NCI-H2171 treated with DMSO at 0.1 percent for 48 hours (cell line): ENCODE measurements around the gene MCMBP.
"Not testable (repeated sequence)": the region's sequence is repeated elsewhere in the genome, so short reads cannot be mapped to it uniquely, and the experiment has no call there.

Experiments used
- DNase-seq: peaks from one replicate; lab custom pipeline; 2025; lab: John Stamatoyannopoulos, UW

The MCMBP gene

DNA sequence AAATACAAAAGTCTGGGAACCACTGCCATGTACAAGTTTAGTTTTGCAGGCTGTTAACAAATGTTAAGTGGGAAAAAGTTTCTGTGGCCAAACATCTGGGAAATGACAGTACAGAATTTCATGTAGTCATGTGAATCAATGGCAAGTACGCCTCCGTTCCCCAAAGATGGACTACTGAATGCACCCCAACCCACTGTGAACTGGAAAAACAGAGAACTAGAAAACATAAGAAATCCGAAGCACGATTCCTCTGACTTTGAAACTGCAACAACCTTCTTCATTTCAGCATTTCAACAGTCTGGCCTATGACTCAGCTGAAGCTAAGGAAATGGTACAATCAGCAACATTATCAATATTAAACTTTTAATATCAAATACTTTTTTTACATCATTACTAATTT, 41.8 kb downstream of the MCMBP start:
- no peak for DNase-seq

DNA sequence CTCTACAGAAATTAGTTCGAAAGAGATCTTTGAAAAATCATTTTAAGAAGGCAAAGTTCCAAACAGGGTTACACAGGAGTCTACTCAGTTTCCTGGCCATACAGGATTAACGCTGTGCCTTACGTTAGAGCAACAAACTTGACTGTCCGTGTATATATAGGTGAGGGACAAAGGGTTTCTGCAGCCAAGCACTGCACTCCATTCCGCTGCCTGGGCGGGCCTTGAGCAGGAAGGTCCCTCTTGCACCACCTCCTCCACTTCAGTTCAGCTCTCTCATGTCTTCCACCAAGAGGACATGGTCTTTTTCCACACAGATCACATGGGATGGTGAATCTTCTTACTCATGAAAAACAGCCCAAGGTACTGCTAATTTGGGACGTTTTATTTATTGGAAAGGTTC, 43.2 kb downstream of the MCMBP start:
- DNase-seq, result no peak

DNA sequence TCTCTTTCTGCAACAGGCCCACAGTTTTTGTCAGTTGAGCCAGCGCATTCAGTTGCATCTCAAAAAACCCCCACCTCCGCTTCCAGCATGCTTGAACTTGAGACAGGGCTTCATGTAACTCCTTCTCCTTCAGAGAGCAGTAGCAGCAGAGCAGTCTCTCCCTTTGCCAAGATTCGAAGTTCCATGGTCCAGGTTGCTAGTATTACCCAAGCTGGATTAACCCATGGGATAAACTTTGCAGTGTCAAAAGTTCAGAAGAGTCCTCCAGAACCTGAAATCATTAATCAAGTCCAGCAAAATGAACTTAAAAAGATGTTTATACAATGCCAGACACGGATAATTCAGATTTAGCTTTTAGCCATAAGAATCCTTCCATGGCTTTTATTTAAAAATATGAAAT, 45.2 kb downstream of the MCMBP start:
- no peak for DNase-seq

GRCh38 chr10:119826771-119827170, 45.9 kb downstream of the MCMBP start:
- DNase-seq, result no peak

GRCh38 chr10:119824299-119824698, 48.3 kb downstream of the MCMBP start:
- no peak for DNase-seq

DNA sequence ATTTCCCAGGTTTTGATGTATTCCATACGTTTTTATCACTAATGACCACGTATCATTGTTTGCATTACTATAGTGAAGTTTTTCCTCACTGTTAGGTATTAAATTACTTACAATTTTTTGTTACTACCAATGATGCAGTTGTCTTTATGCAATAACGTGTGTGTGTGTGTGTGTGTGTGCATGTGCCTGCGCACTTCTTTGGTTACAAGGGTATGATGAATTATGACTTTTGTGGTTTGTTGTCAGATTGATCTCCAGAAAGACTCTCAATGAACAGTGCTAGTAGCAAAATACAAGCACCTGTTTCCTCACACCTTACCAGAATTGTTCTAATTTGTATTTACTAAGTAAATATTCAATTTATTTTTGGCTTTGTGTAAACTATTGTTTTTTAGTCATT, 51.5 kb downstream of the MCMBP start:
- DNase-seq, result no peak

DNA sequence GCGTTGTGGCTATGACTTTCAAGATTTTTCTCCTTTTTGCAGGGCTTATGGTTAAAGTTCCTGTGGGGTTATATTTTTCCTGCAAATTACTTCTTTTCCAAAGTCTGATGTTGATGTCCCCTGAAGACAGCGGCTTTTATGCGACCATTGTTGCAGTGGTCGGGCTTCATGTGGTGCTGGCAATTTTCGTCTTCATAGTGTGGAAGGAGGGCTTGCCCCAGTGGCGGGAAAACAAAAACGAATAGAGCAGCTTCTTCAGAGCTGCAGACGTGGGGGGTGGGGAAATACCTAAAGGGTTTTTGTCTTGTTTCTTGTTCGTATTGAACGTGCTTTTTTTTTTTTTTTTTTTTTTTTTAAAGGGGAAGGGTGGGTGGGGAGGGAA, 53.8 kb downstream of the MCMBP start:
- no peak for DNase-seq

DNA sequence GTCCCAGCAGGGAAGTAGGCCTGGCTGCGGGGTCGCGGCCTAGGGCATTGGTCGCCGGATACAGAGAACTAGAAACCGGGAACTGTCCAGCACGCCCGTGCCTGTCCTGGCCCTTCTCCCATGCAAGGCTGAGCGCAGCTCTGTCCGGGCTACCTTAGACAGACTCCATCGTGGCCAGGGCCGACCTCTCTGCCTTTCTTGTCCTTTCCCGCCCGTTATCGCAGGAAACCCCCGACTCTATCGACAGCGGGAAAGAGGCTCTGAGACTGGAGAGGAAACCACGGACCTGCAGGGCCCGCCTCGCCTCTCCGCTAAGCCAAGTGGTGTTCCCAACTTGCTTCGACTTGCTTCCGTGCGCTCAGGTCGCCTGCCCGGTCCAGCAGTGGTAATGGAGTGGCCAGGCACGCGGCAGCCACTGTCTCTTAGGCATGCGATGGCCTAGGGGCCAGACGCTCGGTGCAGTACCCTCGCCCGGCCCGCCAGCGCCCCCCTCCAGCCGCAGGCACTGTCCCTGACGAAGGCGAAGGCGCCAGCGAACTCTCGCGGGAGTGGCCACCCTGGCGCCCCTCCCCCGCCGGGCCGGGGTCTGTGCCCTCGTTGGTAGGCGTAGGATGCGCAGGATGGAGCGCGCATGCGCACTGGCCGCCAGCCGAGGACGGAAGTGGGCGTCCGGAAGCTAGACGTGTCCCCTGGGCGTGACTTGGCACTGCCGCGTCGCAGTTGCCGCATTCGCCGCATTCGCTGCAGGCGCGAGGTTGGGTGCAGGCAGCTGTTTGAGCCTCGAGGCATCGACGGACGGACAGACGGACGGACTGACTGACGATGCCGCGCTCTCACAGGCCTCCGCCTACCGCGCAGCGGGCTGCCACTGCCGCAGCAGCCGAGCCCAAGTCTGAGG, 54.4 kb downstream of the MCMBP start:
- no peak for DNase-seq

GRCh38 chr10:119815671-119816070, 57.0 kb downstream of the MCMBP start:
- DNase-seq, result no peak

- peak; percentile 15 for DNase-seq
Observed at GRCh38 chr10:119812684-119813083, 60.0 kb downstream of the MCMBP start.

GRCh38 chr10:119811122-119811521, 61.5 kb downstream of the MCMBP start:
- no peak for DNase-seq

GRCh38 chr10:119807960-119808697, 64.5 kb downstream of the MCMBP start:
- peak; percentile 46 for DNase-seq

DNA sequence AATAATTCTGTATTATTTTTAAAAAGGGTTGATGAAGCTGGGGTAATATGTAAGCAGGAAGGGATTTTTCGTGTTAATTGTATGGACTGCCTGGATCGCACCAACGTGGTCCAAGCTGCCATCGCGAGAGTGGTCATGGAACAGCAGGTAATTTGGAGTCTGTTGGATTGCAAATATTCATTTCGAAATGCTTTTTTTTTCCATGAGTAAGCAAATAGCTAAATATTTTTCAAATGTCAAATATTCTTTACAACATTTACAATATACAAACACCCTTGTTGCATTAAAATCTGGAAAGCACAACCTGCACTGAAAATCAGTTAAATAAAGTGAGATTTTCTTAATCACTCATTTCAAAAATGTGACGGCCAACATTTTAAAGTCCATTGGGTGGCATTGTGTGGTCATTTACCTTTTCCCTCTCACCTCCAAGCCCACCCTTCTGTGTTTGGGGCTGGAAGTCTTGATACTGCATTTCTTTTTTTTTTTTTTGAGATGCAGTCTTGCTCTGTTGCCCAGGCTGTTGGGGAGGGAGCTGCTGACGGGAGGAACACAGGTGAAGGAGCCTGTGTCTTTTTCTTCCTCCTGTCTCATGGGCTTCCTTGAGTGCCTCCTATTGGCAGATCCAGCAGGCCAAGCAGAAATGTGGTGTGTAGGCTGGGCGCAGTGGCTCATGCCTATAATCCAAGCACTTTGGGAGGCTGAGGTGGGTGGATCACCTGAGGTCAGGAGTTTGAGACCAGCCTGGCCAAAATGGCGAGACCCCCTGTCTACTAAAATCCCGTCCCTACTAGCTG, 66.1 kb downstream of the MCMBP start:
- no peak for DNase-seq

DNA sequence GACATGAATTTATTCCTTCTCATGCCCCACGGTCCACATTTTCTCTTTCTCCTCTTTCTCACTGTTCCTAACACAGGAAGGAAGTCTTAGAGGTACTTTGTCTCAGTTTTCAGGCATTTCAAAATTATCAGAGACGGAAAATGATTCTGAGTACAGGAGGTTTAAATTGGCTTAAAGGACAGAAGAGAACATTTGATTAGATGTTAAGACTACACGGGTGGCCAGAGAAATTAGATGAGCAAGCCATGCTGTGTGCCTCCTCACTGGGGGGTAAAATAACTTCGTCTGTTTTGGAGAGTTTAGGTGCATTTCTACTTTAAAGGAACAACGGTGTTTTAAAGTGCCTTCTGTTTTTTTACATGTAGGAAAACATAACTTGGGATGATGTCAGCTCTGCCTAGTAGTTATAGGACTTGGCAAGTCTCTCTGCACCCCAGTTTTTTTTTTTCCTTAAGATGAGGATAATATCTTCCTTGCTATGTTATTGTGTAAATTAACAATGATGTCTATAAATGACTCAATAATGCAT, 66.9 kb downstream of the MCMBP start:
- DNase-seq, result no peak

DNA sequence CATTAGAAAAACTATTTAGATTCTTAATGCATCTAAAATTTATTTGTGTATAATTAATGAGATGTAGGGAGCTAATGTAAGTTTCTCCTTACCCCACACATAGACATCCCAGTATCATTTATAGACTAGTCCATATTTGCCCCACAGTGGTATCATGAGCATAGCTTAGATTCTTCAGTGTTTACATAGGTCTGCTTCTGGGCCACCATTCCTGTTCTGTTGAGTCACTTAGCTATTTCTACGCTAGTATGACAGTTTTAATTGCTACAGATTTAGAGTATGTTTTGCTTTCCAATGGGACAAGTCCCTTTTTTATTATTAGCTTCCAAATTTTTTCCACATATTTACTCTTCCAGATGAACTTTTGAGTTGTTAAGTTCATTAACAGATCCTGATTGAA, 69.4 kb downstream of the MCMBP start:
- no peak for DNase-seq

GRCh38 chr10:119801998-119802538, 70.6 kb downstream of the MCMBP start:
- no peak for DNase-seq

- no peak for DNase-seq
Observed at GRCh38 chr10:119801176-119801575, 71.5 kb downstream of the MCMBP start.

GRCh38 chr10:119796039-119796438, 76.6 kb downstream of the MCMBP start:
- DNase-seq, result no peak

GRCh38 chr10:119795101-119795500, 77.5 kb downstream of the MCMBP start:
- not testable (repeated sequence) for DNase-seq

GRCh38 chr10:119786117-119786769, 86.4 kb downstream of the MCMBP start:
- DNase-seq, result no peak

DNA sequence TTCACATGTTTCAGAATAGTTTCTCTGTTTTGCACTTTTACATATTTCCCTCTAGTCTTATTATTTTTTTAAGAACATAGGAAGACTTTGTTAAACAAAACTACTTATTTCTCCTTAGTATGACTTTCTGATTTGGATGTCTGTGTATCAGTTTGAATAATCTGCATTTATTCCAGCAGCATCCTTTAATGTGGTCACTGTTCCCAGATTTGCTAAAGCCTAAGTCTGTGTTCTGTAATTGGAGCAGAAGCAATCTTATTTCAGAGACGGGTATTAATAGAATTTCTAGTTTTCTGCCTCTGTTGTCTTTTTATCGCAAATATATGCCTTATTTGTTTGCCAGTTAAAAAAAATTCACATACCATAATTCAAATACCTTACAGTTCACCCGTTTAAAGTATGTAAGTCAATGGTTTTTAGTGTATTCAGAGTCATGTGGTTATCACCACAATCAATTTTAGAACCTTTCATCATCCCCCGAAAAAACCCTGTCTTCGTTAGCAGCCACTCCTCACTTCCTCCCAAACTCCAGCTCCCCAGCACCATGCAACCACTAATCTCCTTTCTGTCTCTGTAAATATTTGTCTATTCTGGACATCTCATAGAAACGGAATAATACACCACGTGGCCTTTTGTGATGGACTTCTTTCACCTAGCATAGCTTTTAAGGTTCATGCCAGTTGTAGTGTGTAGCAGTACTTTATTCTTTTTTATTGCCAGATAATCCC, 88.1 kb downstream of the MCMBP start:
- DNase-seq, result no peak
